CD14-positive monocyte (primary cell): ENCODE measurements around the gene ARHGEF7. TPM values are rescaled to one million over a fixed set of nuclear protein-coding genes. Genes with fewer than 3 reads are reported as not detected.

Experiments used
- DNase-seq, 3 donors: peaks; one replicate each; pipeline ENCODE4 v3.0.0-alpha.2; 2011 to 2022
- H2AFZ ChIP-seq: 2 replicates; pipeline ENCODE4 v1.6.0; 2012; ENCODE audit warnings: mild to moderate bottlenecking, low read depth, low read length, inconsistent platforms; ENCODE audit not compliant: insufficient read depth, poor library complexity, severe bottlenecking
- H3K27ac ChIP-seq, 2 donors: 1 replicate in 1 of 2; 2 replicates in 1 of 2; pipeline ENCODE4 v1.5.1; 2012 to 2013; ENCODE audit warnings: low read length in 2 of 2, control low read depth in 1 of 2, inconsistent platforms in 1 of 2, low read depth in 1 of 2, mild to moderate bottlenecking in 1 of 2
- H3K27me3 ChIP-seq, 2 donors: one replicate each; pipeline versions ENCODE4 v1.6.0 to v1.6.1; 2011 to 2013; ENCODE audit warnings: low read length in 2 of 2; ENCODE audit not compliant: control insufficient read depth in 2 of 2, insufficient read depth in 2 of 2
- H3K36me3 ChIP-seq, 2 donors: replicated peaks in 1 of 2; 1 replicate in 1 of 2; 2 replicates in 1 of 2; pipeline versions ENCODE4 v1.5.1 to v1.6.1; 2012 to 2013; ENCODE audit warnings: low read length in 2 of 2, control low read depth in 1 of 2, inconsistent platforms in 1 of 2, mild to moderate bottlenecking in 1 of 2; ENCODE audit not compliant: insufficient read depth in 2 of 2, control insufficient read depth in 1 of 2
- H3K4me1 ChIP-seq, 2 donors: 1 replicate in 1 of 2; 2 replicates in 1 of 2; pipeline versions ENCODE4 v1.5.1 to v1.6.1; 2012 to 2013; ENCODE audit warnings: low read length in 2 of 2, control low read depth in 1 of 2, inconsistent platforms in 1 of 2, mild to moderate bottlenecking in 1 of 2, moderate library complexity in 1 of 2; ENCODE audit not compliant: insufficient read depth in 2 of 2, control insufficient read depth in 1 of 2
- H3K4me2 ChIP-seq: replicated peaks from 2 replicates; pipeline ENCODE3; 2012; ENCODE audit warnings: low read length, moderate library complexity, mild to moderate bottlenecking; ENCODE audit not compliant: poor library complexity, severe bottlenecking; ENCODE audit errors: extremely low read depth
- H3K4me3 ChIP-seq, 3 experiments: fragments of 200-600 bp in 1 of 3; sonication (generic) in 1 of 3; replicated peaks in 1 of 3; 1 replicate in 2 of 3; 2 replicates in 1 of 3; pipeline ENCODE4 v1.5.1; 2011 to 2013; ENCODE audit warnings: low read length in 3 of 3, mild to moderate bottlenecking in 3 of 3, control low read depth in 2 of 3, low read depth in 2 of 3, inconsistent platforms in 1 of 3, moderate library complexity in 1 of 3
- H3K79me2 ChIP-seq: 2 replicates; pipeline ENCODE4 v1.6.0; 2012; ENCODE audit warnings: mild to moderate bottlenecking, control low read depth, inconsistent platforms, low read length, moderate library complexity; ENCODE audit not compliant: insufficient read depth
- H3K9ac ChIP-seq: 2 replicates; pipeline ENCODE4 v1.6.0; 2017; ENCODE audit warnings: low read length, mild to moderate bottlenecking; ENCODE audit not compliant: insufficient read depth, poor library complexity, severe bottlenecking
- H3K9me3 ChIP-seq, 2 donors: replicated peaks in 1 of 2; 1 replicate in 1 of 2; 2 replicates in 1 of 2; pipeline versions ENCODE4 v1.5.1 to v1.6.1; 2012 to 2013; ENCODE audit warnings: low read length in 2 of 2, control low read depth in 1 of 2; ENCODE audit not compliant: control insufficient read depth in 1 of 2, insufficient read depth in 1 of 2
- H4K20me1 ChIP-seq: 2 replicates; pipeline ENCODE4 v1.6.0; 2012; ENCODE audit warnings: mild to moderate bottlenecking, low read length, control low read depth, moderate library complexity; ENCODE audit not compliant: insufficient read depth
- H3K27ac Mint-ChIP-seq, 7 donors: one replicate each; pipeline ENCODE4 v1.8.0; 2020; ENCODE audit warnings: mild to moderate bottlenecking in 7 of 7, mixed read lengths in 7 of 7, moderate library complexity in 6 of 7, inconsistent platforms in 2 of 7
- H3K27me3 Mint-ChIP-seq, 3 donors: one replicate each; pipeline ENCODE4 v1.8.0; 2021 to 2022; ENCODE audit warnings: low read depth in 3 of 3, mild to moderate bottlenecking in 3 of 3, mixed read lengths in 3 of 3, moderate library complexity in 3 of 3, inconsistent platforms in 1 of 3
- H3K36me3 Mint-ChIP-seq, 2 donors: one replicate each; pipeline ENCODE4 v1.8.0; 2020; ENCODE audit warnings: mixed read lengths in 2 of 2, inconsistent platforms in 1 of 2, mild to moderate bottlenecking in 1 of 2
- H3K4me1 Mint-ChIP-seq: one replicate; pipeline ENCODE4 v1.8.0; 2020; ENCODE audit warnings: mild to moderate bottlenecking, mixed read lengths
- H3K4me3 Mint-ChIP-seq, 2 donors: one replicate each; pipeline ENCODE4 v1.8.0; 2020; ENCODE audit warnings: mild to moderate bottlenecking in 2 of 2, mixed read lengths in 2 of 2, moderate library complexity in 1 of 2
- H3K9me3 Mint-ChIP-seq, 7 donors: one replicate each; pipeline ENCODE4 v1.8.0; 2020 to 2022; ENCODE audit warnings: mixed read lengths in 7 of 7, mild to moderate bottlenecking in 6 of 7, moderate library complexity in 6 of 7, inconsistent platforms in 2 of 7
- CTCF ChIP-seq: fragments of 200-600 bp; IDR thresholded peaks from one replicate; pipeline ENCODE4 v1.8.0; 2022; ENCODE audit warnings: antibody characterized with exemption, mild to moderate bottlenecking
- WGBS: methylation state at CpG from one replicate; pipeline ENCODE4 v1.1.5; 2013; ENCODE audit warnings: missing lambda C conversion rate; ENCODE audit not compliant: insufficient coverage; 5-methylcytosine and 5-hydroxymethylcytosine counted together
- intact Hi-C, 2 donors: fragments of 100-400 bp; cut with micrococcal nuclease; formaldehyde crosslinking; loops; one replicate each; pipeline versions ENCODE4 v1.15.0 to v1.15.1; 2023
- polyA plus RNA-seq, 3 donors: library from polyadenylated mRNA; depleted of rRNA in 1 of 3; unstranded in 2 of 3; stranded (reverse) in 1 of 3; fragments of 300-500 nt in 2 of 3; fragments of >200 nt in 1 of 3; fragmentation: Illumina TruSeq in 2 of 3; gene quantifications; 1 replicate in 2 of 3; 2 replicates in 1 of 3; pipeline ENCODE4 v1.2.3, GENCODE V29; 2012 to 2021

ARHGEF7 gene
- polyA plus RNA-seq, 3 donors = 4.6 to 29.0 (median 6.1) TPM

DNA sequence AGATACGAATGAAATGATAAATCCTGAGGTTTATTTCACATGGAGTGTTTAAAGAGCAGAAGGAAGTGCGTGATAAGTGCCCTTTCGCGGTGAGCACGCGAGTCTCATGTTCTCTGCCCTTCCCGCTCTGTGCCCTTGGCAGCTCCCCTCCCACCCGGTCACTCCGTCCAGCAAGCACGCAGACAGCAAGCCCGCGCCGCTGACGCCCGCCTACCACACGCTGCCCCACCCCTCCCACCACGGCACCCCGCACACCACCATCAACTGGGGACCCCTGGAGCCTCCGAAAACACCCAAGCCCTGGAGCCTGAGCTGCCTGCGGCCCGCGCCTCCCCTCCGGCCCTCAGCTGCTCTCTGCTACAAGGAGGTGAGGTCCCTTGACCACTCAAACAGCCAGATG is 167.9 kb downstream of the ARHGEF7 start:
- Mint-ChIP-seq H3K9me3 (peaks cover 0 to 3% (median 0%) of the 10 kb centered on the region in 7 donors), H3K4me1 (peaks cover 11% of the 10 kb centered on the region), H3K27ac (peak overlapping the region in 3 of 7 donors; percentile 5 to 75 (median 62)), H3K4me3 (no peak overlapping the region), H3K36me3 (peaks cover 86 to 97% of the 10 kb centered on the region in 2 donors), H3K27me3 (peaks cover 0 to 1% (median 0%) of the 10 kb centered on the region in 3 donors)
- no peak for DNase-seq
- peaks cover 4 to 8% of the 10 kb centered on the region in 2 donors for H3K4me1 ChIP-seq
- H3K4me2 ChIP-seq = no peak overlapping the region
- H3K4me3 ChIP-seq = no peak overlapping the region
- H2AFZ ChIP-seq = no peak overlapping the region
- H3K9me3 ChIP-seq = no peaks in the 10 kb centered on the region
- H3K9ac ChIP-seq = no peak overlapping the region
- H4K20me1 ChIP-seq = no peaks in the 10 kb centered on the region
- no peaks in the 10 kb centered on the region for H3K27me3 ChIP-seq
- whole genome bisulfite sequencing = 98% methylated on average over 13 of the region's 23 CpGs
- H3K36me3 ChIP-seq = peaks cover 76 to 97% of the 10 kb centered on the region in 2 donors
- no peak overlapping the region for H3K27ac ChIP-seq
- TF ChIP-seq CTCF = no peak
- intact Hi-C loops = no loop called here
- H3K79me2 ChIP-seq = no peaks in the 10 kb centered on the region

DNA sequence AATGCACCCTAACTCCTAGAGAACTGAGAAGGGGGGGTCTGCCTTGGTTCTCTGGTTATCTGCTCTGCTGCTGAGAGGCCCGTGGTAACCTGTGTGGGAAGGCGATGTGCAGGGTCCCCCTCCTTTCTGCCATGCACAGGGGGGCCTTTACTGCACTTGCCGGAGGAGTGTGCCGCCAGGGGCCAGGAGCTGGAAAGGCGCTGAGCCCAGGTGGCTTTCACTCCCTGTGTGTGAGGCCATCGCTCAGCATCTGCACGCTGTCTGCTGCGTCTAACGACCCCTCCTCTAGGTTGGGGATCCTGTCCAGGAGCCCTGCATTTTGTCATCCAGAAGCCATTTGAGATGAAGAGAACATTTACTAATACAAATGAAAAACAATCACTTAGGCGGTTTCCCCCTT is 168.3 kb downstream of the ARHGEF7 start:
- Histone ChIP-seq H3K79me2 (no peaks in the 10 kb centered on the region), H3K4me3 (no peak overlapping the region), H4K20me1 (no peaks in the 10 kb centered on the region), H3K4me1 (peaks cover 4 to 8% of the 10 kb centered on the region in 2 donors), H3K9me3 (no peaks in the 10 kb centered on the region), H3K9ac (no peak overlapping the region), H3K27me3 (no peaks in the 10 kb centered on the region), H3K4me2 (no peak overlapping the region), H3K36me3 (peaks cover 76 to 97% of the 10 kb centered on the region in 2 donors), H3K27ac (no peak overlapping the region), H2AFZ (no peak overlapping the region)
- DNase-seq = no peak
- WGBS = 98% methylated on average over 5 of the region's 10 CpGs
- peaks cover 0 to 3% (median 0%) of the 10 kb centered on the region in 7 donors for H3K9me3 Mint-ChIP-seq
- peaks cover 84 to 96% of the 10 kb centered on the region in 2 donors for H3K36me3 Mint-ChIP-seq
- no peak for TF ChIP-seq CTCF
- H3K27me3 Mint-ChIP-seq = peaks cover 0 to 1% (median 0%) of the 10 kb centered on the region in 3 donors
- H3K4me1 Mint-ChIP-seq = peaks cover 11% of the 10 kb centered on the region
- H3K4me3 Mint-ChIP-seq = no peak overlapping the region
- H3K27ac Mint-ChIP-seq = peak overlapping the region in 2 of 7 donors; percentile 5 to 10
- intact Hi-C loops = no loop called here
